GM18520 (cell line): Measurements from ENCODE around the gene WDR86.

Experiments
- ATAC-seq: cut with Tn5 transposase; IDR thresholded peaks from one replicate; pipeline ENCODE4 v1.9.1; 2021; ENCODE audit not compliant: unreplicated experiment

The WDR86 gene

DNA sequence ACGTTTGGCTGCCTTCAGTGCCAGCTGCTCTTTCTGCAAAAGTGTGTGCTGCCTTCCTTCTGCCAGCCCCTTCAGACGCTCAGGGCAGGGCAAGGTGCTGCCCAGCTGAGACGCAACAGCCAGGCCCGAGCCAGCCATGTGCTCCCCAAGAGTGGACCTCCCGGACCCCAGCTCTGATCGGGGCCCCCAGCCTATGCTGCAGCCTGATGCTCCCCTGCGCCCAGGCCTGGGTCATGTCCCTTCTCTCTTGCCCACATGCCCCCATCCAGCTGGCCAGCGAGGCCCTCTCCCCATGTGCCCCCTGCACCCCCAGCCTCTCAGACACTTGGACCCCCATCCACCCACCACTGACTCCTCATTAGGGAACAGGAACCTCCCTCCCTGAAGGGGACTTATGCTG lies 17.8 kb downstream of the WDR86 start:
- no peak for ATAC-seq

DNA sequence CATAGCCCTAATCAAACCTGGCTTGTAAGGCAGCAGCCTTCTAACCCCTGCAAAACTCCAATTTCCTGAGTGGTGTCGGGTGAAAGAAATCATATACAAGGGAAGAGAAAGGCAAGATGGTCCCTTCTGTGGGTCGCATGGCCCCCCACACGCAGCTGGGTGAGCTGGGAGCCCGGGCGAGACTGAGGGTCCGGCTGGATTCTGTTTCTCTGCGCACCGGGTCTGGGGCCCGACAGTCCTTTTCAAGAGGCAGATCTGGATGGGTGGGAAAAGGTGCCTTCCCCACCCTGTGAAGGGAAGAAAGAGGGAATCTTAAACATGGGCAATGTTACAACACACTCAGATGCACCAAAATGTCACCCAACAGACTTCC lies 18.5 kb downstream of the WDR86 start:
- ATAC-seq: no peak

- ATAC-seq: no peak
Measured at GRCh38 chr7:151390598-151391357, 19.1 kb downstream of the WDR86 start.

DNA sequence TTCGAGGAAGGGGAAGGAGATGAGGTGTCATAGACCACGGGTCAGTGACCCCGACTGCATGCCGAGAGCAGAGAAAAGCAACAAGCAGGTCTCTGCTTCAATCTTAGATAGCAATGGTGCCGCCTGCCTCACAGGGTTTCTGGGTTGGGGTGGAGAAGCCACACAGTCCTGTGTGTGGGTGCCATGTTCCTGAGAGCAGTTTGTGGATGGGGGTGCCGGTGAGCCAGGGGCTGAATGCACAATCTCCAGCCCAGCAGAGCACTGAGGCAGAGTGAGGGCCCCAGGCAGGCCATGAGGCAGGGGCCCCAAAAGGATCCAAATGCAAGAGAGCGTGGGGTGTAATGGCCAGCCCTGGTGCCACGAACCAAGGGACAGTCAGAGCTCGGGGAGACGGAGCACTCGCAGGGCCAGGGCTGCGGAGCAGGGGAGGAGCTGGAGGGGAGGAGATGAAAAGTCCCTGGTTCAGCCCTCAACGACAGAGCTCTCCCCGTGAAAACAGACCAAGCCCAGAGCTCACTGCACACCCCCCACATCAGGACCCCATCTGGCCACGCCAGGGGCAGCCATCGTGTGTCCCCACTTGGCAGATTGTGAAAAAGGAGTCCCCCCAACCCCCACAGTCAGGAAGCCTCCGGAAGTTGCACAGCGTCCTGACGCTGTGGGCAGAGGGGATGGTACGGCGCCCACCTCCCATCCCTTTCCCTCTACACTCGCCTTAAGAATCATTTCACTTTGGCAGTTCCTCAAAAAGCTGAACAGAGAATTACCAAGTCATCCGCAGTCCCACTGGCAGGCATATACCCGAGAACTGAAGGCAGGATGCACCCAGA lies 19.9 kb downstream of the WDR86 start:
- no peak for ATAC-seq

- no peak for ATAC-seq
Measured at GRCh38 chr7:151389096-151389767, 20.6 kb downstream of the WDR86 start.

DNA sequence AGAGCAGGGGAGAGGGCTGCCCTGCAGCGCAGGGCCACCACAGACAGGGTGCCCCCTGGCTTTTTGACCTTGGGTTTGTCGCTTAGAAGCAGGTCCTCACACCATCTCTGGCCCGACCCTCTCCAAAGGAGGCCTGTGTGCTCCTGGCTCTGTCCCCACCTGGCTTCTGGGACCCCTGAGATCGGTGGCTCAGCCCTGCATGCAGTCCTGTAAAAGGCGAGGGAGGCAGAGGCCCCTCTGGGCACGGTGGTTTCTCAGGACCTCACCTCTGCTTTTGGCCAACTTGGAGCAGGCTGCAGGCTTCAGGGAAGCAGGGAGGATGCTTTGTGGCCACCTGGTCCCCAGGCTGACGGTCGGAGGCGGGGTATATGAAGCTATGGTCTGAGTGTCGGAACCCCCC lies 21.4 kb downstream of the WDR86 start:
- no peak for ATAC-seq

DNA sequence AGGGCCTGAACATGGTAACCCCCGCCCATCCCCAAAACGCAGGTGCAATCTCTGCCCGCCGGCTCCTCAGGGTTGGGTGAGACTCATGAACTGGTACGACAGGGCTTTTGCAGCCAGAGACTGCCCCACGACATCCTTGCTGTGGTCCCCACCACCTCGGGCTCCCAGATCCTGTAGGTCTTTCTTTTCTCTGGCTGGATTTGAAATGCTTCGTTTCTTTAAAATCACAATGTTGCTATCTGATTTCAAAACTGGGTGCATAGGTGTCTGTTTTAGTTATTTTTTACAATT lies 21.9 kb downstream of the WDR86 start:
- ATAC-seq: no peak

GRCh38 chr7:151387161-151388006 lies 22.5 kb downstream of the WDR86 start:
- ATAC-seq: no peak

GRCh38 chr7:151386301-151387160 lies 23.3 kb downstream of the WDR86 start:
- ATAC-seq: no peak

DNA sequence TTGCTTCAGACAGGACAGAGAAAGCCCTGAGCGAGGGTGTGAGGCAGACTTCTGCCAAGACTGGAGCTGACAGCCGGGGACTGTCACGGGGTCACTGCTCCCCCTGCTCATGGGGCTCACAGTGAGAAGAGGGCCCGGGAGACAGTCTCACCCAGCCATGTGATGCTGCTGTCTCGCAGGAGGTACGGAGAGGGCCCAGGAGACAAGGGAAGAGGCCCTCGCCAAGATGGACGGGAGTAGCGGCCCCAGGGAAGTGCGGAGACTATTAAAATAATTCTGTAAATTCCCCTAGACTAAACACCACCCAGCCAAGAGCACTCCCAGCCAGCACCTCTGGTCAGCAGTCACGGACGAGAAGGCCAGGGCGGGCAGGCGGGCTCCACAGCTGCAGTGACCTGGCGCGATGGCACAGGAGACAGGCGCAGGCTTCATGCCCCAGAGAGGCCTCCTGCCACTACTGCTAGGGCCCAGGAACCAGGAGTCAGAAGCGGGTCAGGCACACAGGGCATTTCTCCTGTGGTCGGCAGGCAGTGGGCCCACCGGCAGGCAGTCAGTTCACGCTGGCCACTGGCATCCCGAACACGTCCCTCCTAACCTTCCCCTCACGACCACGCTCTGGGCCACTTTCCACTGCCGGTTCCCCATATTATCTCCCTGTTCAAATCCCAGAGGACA lies 24.1 kb downstream of the WDR86 start:
- no peak for ATAC-seq

DNA sequence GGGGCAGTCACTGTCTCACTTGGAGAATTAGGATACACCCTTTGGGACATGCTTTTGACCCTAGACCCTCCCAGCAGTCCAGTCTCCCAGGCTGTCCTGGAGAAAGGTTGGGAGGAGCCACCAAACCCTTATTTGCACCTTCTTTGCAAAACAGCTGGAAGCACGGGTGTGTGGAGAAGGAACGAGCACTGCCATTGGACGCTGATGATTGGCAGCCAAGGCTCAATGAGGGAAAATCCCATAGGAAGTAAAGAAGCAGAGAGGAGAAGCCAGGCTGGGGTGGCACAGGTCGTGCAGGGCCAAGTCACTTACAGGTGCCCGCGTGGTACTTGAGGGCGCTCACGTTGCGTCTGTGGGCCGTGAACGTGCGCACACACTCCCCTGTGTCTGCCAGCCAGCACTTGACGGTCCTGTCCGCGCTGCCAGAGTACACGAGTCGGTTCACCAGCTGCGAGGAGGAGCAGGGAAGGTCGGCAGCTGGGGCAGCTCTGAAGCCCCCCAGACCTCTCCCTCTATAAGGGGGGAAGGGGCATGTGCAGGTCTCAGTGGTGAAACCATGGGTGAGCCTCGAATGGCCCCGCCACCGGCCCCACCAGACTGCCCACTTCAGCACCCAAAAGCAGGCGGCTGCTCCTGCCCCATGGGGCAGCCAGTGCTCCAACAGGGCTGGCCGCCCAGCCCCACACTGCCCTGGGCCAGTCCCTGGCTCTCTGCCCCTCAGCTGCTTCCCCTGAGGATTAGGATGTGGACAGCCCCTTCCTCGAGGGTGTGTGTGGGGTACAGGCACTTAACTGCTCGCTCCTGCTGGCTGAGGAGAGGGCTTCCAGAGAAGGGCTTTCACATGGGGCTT lies 24.8 kb downstream of the WDR86 start:
- no peak for ATAC-seq

- ATAC-seq: no peak
Measured at GRCh38 chr7:151384352-151384697, 25.5 kb downstream of the WDR86 start.

DNA sequence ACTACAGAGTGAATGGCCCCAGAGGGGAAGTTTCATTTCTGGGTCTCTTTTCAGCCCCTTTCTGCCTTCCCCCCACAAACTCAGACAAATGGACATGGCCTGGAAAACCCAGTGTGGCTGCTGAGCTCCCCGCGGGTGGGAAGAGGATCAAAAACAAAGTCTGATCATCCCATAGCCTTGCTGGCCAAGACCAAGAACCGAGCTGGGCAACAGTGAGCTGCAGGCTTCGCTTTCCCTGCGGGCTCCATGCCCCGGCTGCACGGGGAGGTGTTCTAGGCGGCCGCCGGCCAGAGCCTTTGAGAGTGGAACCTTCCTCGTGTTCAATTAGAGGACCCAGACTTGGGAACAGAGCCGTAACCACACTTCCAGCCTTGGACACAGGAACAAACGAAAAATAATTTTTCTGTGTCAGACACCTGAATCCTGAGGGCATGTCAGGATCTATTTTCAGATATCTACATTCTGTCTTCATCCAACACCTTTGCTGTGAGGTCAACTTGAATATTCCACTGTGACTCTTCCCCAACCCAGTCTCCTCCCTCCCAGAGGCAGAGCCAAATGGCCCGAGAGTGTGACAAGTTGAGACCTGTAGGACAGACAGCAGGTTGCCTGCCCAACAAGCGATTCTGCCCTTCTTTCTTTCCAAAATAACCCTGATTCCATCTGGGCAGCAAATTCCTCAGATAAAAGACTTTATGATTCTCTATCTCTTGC lies 26.0 kb downstream of the WDR86 start:
- no peak for ATAC-seq

GRCh38 chr7:151382079-151382885 lies 27.6 kb downstream of the WDR86 start:
- ATAC-seq: no peak

DNA sequence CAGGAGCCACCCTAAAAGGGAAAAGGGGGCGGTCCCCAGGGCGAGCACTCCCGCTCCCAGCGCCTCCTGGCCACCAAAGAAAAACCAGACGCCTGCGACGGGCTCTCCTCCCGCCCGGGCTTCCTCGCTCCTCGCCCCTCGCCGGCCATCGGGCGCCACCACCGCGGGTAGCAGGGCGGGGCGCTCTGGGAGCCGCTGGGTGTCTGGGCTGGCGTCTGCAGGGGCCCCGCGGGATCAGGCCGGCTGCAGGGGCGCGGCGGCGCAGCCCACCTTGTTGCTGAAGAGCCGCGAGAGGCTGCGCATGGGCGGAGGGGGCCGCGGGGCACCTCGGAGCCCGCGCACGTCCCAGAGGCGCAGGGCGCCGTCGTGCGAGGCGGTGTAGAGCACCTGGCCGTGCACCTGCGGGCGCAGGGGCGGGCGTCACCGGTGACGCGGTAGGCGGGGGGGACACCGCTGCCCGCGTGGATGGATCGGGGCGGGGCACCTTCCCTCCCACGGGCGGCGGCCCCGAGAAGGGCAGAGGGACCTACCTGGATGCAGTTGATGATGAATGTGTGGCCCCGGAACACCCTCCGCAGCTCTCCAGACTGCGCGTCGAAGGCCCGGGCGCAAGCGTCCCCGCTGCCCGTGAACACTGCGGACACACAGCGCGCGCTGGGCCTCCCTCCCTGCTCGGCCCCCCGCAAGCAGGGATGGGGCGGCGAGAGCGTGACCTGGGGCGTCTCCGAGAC lies 28.3 kb downstream of the WDR86 start:
- no peak for ATAC-seq

DNA sequence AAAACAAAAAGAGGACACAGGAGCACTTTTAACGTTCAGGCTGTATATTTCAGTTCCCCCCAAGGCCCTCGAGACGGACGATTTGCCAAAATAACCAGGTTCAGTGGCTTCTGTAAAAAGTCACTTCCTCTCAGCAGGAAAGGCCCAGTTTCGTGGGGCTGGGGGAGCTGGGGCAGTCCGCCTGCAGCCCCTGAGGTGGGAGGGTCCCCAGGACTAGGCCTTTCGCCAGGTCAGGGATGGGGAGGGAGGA lies 28.8 kb downstream of the WDR86 start:
- ATAC-seq: no peak
